WERI-Rb-1 (cell line): ENCODE measurements around the gene ADAM15.
A peak's percentile ranks its signal among the peaks of the same experiment; 100 is the strongest.

ENCODE experiments used
- DNase-seq: peaks from one replicate; pipeline ENCODE4 v3.0.0-alpha.2; 2020
- H3K27ac ChIP-seq: fragments of 250-450 bp; sonication (Bioruptor Pico); 2 replicates; pipeline ENCODE4 v1.5.1; 2020; ENCODE audit warnings: mild to moderate bottlenecking, moderate library complexity
- H3K27me3 ChIP-seq: fragments of 250-450 bp; sonication (Bioruptor Pico); 2 replicates; pipeline ENCODE4 v1.5.1; 2021; ENCODE audit warnings: mild to moderate bottlenecking, low read depth, moderate library complexity; ENCODE audit not compliant: insufficient read depth, severe bottlenecking
- H3K36me3 ChIP-seq: fragments of 250-450 bp; sonication (Bioruptor Pico); 2 replicates; pipeline ENCODE4 v1.5.1; 2020; ENCODE audit warnings: mild to moderate bottlenecking, moderate library complexity
- H3K4me3 ChIP-seq: 2 replicates; pipeline ENCODE4 v1.5.1; 2011; ENCODE audit warnings: low read depth, mild to moderate bottlenecking, control low read depth, low read length
- H3K9me3 ChIP-seq: fragments of 250-450 bp; sonication (Bioruptor Pico); 2 replicates; pipeline ENCODE4 v1.5.1; 2021; ENCODE audit warnings: mild to moderate bottlenecking, moderate library complexity; ENCODE audit not compliant: severe bottlenecking
- CTCF ChIP-seq: IDR thresholded peaks from 2 replicates; pipeline ENCODE4 v1.5.1; 2011; ENCODE audit warnings: low read depth, mild to moderate bottlenecking, control low read depth, inconsistent platforms, low read length

Gene ADAM15

GRCh38 chr1:155030899-155031298, 20.2 kb upstream of the ADAM15 start:
- no peak overlapping the region for H3K27ac ChIP-seq
- no peak for TF ChIP-seq CTCF
- H3K9me3 ChIP-seq, result no peaks in the 10 kb centered on the region
- no peak overlapping the region for H3K4me3 ChIP-seq
- H3K27me3 ChIP-seq, result no peaks in the 10 kb centered on the region
- no peaks in the 10 kb centered on the region for H3K36me3 ChIP-seq
- DNase-seq, result no peak

- Histone ChIP-seq H3K4me3 (no peak overlapping the region), H3K9me3 (no peaks in the 10 kb centered on the region), H3K36me3 (no peaks in the 10 kb centered on the region), H3K27ac (no peak overlapping the region), H3K27me3 (no peaks in the 10 kb centered on the region)
- TF ChIP-seq CTCF, result no peak
- DNase-seq, result no peak
Measured at GRCh38 chr1:155032886-155033285, 18.2 kb upstream of the ADAM15 start.

GRCh38 chr1:155033524-155033923, 17.6 kb upstream of the ADAM15 start, which contains the start of the genes DCST1 and DCST2:
DCST1 (plus strand) TSS chr1:155033824; CDS start chr1:155034037, 213 bp downstream.
DCST2 (minus strand) TSS chr1:155033781; CDS start chr1:155033701, 80 bp downstream.
- no peaks in the 10 kb centered on the region for H3K27me3 ChIP-seq
- H3K36me3 ChIP-seq, result no peaks in the 10 kb centered on the region
- TF ChIP-seq CTCF, result no peak
- no peak within 1 kb of the TSS for H3K27ac ChIP-seq
- no peak within 1 kb of the TSS for H3K4me3 ChIP-seq
- DNase-seq, result peak; percentile 58
- no peaks in the 10 kb centered on the region for H3K9me3 ChIP-seq

- TF ChIP-seq CTCF, result no peak
- DNase-seq, result no peak
- Histone ChIP-seq H3K4me3 (no peak overlapping the region), H3K9me3 (no peaks in the 10 kb centered on the region), H3K27ac (no peak overlapping the region), H3K36me3 (no peaks in the 10 kb centered on the region), H3K27me3 (no peaks in the 10 kb centered on the region)
Measured at GRCh38 chr1:155034318-155035208, 16.6 kb upstream of the ADAM15 start.

- Histone ChIP-seq H3K27ac (no peak overlapping the region), H3K27me3 (no peaks in the 10 kb centered on the region), H3K4me3 (no peak overlapping the region), H3K9me3 (no peaks in the 10 kb centered on the region), H3K36me3 (no peaks in the 10 kb centered on the region)
- no peak for TF ChIP-seq CTCF
- DNase-seq, result no peak
Measured at GRCh38 chr1:155035936-155036335, 15.2 kb upstream of the ADAM15 start.
